Inferior parietal cortex (tissue), 1 donor: Measurements from ENCODE around the gene WIPF3.

ENCODE experiments used
- DNase-seq: peaks from one replicate; pipeline ENCODE4 v3.0.0-alpha.2; 2016; ENCODE audit errors: extremely low spot score

Gene WIPF3

GRCh38 chr7:29806208-29806994 lies at the start of gene WIPF3:
Gene WIPF3, plus strand, starts transcription at chr7:29806508. Its CDS starts 28,217 bp downstream, at chr7:29834725.
- peak; percentile 32 for DNase-seq

- DNase-seq: no peak
These were observed 43.0 kb upstream of the WIPF3 start for GRCh38 chr7:29763266-29763665.

- no peak for DNase-seq
These were observed 42.1 kb upstream of the WIPF3 start for GRCh38 chr7:29764227-29764626.

- DNase-seq: no peak
These were observed 40.8 kb upstream of the WIPF3 start for GRCh38 chr7:29765490-29765889.

GRCh38 chr7:29770371-29770770 lies 35.9 kb upstream of the WIPF3 start:
- no peak for DNase-seq

GRCh38 chr7:29771081-29771816 lies 35.1 kb upstream of the WIPF3 start:
- no peak for DNase-seq

- DNase-seq: no peak
These were observed 27.3 kb upstream of the WIPF3 start for GRCh38 chr7:29779017-29779416.

- DNase-seq: no peak
These were observed 26.0 kb upstream of the WIPF3 start for GRCh38 chr7:29780346-29780745.

GRCh38 chr7:29783671-29784070 lies 22.6 kb upstream of the WIPF3 start:
- no peak for DNase-seq

GRCh38 chr7:29793507-29793906 lies 12.8 kb upstream of the WIPF3 start:
- DNase-seq: no peak

- no peak for DNase-seq
These were observed 11.2 kb upstream of the WIPF3 start for GRCh38 chr7:29794959-29795629.

GRCh38 chr7:29795696-29796580 lies 10.4 kb upstream of the WIPF3 start:
- DNase-seq: no peak

- DNase-seq: no peak
These were observed 9.0 kb upstream of the WIPF3 start for GRCh38 chr7:29797112-29797944.

- no peak for DNase-seq
These were observed 7.9 kb upstream of the WIPF3 start for GRCh38 chr7:29798422-29798821.

- DNase-seq: no peak
These were observed 4.4 kb upstream of the WIPF3 start for GRCh38 chr7:29801929-29802328.

GRCh38 chr7:29805031-29805430 lies 1.3 kb upstream of the WIPF3 start:
- DNase-seq: no peak

GRCh38 chr7:29805886-29806207 lies 461 bp upstream of the WIPF3 start:
- no peak for DNase-seq

GRCh38 chr7:29806995-29807841 lies 910 bp downstream of the WIPF3 start:
- DNase-seq: no peak

- no peak for DNase-seq
These were observed 1.9 kb downstream of the WIPF3 start for GRCh38 chr7:29808075-29808801.
